ENCODE data around the gene GPNMB. TPM values are rescaled to one million over a fixed set of nuclear protein-coding genes. Genes with fewer than 3 reads are reported as not detected.

The GPNMB gene
- total and polyA plus RNA-seq, 2 of the 4 experiments (the other 2 are of a cell fraction) = under 0.01 to 0.14 TPM

DNA sequence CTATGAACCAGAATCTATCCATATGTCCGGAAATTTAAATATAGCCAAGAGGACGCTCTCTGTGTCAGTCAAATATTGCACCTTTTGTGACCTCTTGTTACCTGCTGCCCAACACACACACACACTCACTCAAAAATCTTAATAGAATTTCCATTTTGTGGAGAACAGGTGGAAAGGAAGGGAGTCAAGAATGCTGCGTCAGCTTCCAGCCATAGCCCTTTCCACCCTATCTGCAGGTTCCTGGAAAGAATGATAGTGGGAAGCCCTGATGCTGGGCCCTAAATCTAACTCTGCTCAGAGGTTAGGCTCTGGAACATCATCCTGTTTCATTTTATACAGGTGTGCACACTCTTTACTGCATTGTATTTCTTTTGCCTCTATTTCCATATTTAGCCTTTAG lies 9.6 kb upstream of the GPNMB start:
- no peak overlapping the region for H2BK5ac ChIP-seq (ENCODE audit: low read depth, low read length, poor library complexity, severe bottlenecking)

More for the DNA sequence above, 9.6 kb upstream of the GPNMB start:
- no peak for TF ChIP-seq NFE2L2 (IDR thresholded peaks at IDR 0.05; ENCODE audit: low read depth, low read length)
- TF ChIP-seq RFX5 (IDR thresholded peaks at IDR 0.05; ENCODE audit: low read depth, low read length) = no peak
- TF ChIP-seq MAFK (IDR thresholded peaks at IDR 0.05; ENCODE audit: low read depth, low read length) = no peak
- TF ChIP-seq FOS (IDR thresholded peaks at IDR 0.05; ENCODE audit: low read depth, low read length) = no peak
- CTCF ChIA-PET = interaction anchor here (1.3 kb wide), 1 partner anchor 10 kb away, joined by 5 read pairs; no protein-coding TSS in a partner anchor
- POLR2A ChIA-PET (ENCODE audit: unreplicated experiment) = interaction anchor here (0.6 kb wide), 1 partner anchor 329 kb away, joined by 3 read pairs; no protein-coding TSS in a partner anchor
- no peak overlapping the region for H2AK9ac ChIP-seq (replicated peaks; ENCODE audit: low read depth, low read length, poor library complexity)
- no peak overlapping the region for H2BK20ac ChIP-seq (ENCODE audit: low read depth, low read length)
- no peak overlapping the region for H2AFZ ChIP-seq (replicated peaks; ENCODE audit: low read length, poor library complexity)
- DNase-seq = no peak
- dilution Hi-C loops (cut with HindIII; ENCODE audit: low sequenced_read_pairs, unreplicated experiment) (no loop called here), intact Hi-C loops (cut with micrococcal nuclease) (loop anchor here (5.0 kb wide), 1 partner anchor 35 kb away; no protein-coding TSS in a partner anchor), in situ Hi-C loops (cut with MboI; ENCODE audit: low sequenced_read_pairs) (no loop called here)
- H2BK15ac ChIP-seq (ENCODE audit: low read depth, low read length) = no peak overlapping the region
- no peak overlapping the region for H3K4ac ChIP-seq (ENCODE audit: low read depth, low read length)
- no peak overlapping the region for H2BK120ac ChIP-seq (ENCODE audit: low read depth, low read length)
- ATAC-seq (ENCODE audit: low read depth) = no peak
- no peak overlapping the region for H4K5ac ChIP-seq (ENCODE audit: low read depth, low read length)
- H3K23ac ChIP-seq (ENCODE audit: low read depth, low read length) = no peak overlapping the region
- H4K8ac ChIP-seq (ENCODE audit: low read depth in 2 of 2, low read length in 2 of 2) = no peak overlapping the region
- H3K27me3 ChIP-seq (ENCODE audit: control insufficient read depth, insufficient read depth, low read length) = peaks cover 8% of the 10 kb centered on the region
- no peak overlapping the region for H3K4me3 ChIP-seq (ENCODE audit: insufficient read depth, low read depth, low read length)
- no peak overlapping the region for H3K4me2 ChIP-seq (ENCODE audit: low read depth, low read length)
- WGBS, 2 experiments (ENCODE audit: extremely low coverage in 2 of 2, insufficient read length in 1 of 2) = no CpG with 5 or more reads among the region's 3 CpGs
- H4K91ac ChIP-seq (ENCODE audit: insufficient read depth, low read depth, low read length) = no peak overlapping the region
- H3K9ac ChIP-seq (ENCODE audit: low read depth, low read length) = no peak overlapping the region
- no TSS peak for BruUV-seq (replicated peaks)
- no peak overlapping the region for H3K14ac ChIP-seq (replicated peaks; ENCODE audit: low read depth, low read length)
- no peaks in the 10 kb centered on the region for H3K36me3 ChIP-seq (ENCODE audit: control insufficient read depth, insufficient read depth, low read length)
- no peaks in the 10 kb centered on the region for H3K4me1 ChIP-seq (ENCODE audit: control insufficient read depth, insufficient read depth, low read length)
- no peak overlapping the region for H3K56ac ChIP-seq (ENCODE audit: extremely low read depth, insufficient read depth, low read length)
- no peaks in the 10 kb centered on the region for H3K79me1 ChIP-seq (ENCODE audit: low read depth in 1 of 2, low read length in 2 of 2)
- no peak overlapping the region for H3K27ac ChIP-seq (ENCODE audit: insufficient read depth, low read length)
- no peak overlapping the region for H2AK5ac ChIP-seq (ENCODE audit: low read depth, low read length)
- no peaks in the 10 kb centered on the region for H3K9me1 ChIP-seq (ENCODE audit: insufficient read depth, low read length)
- H4K20me1 ChIP-seq (ENCODE audit: insufficient read depth, low read length) = no peaks in the 10 kb centered on the region
- H3K9me3 ChIP-seq (ENCODE audit: control insufficient read depth, insufficient read depth, low read length) = no peaks in the 10 kb centered on the region
- no peak overlapping the region for H3K18ac ChIP-seq (ENCODE audit: low read depth, low read length)
